NCI-H1105 treated with DMSO at 0.1 percent for 48 hours (cell line): ENCODE results near the gene MSH5.
"Not testable (repeated sequence)": the region's sequence is repeated elsewhere in the genome, so short reads cannot be mapped to it uniquely, and the experiment has no call there.

Source experiments
- DNase-seq: peaks from one replicate; lab custom pipeline; 2025; lab: John Stamatoyannopoulos, UW

MSH5 gene

DNA sequence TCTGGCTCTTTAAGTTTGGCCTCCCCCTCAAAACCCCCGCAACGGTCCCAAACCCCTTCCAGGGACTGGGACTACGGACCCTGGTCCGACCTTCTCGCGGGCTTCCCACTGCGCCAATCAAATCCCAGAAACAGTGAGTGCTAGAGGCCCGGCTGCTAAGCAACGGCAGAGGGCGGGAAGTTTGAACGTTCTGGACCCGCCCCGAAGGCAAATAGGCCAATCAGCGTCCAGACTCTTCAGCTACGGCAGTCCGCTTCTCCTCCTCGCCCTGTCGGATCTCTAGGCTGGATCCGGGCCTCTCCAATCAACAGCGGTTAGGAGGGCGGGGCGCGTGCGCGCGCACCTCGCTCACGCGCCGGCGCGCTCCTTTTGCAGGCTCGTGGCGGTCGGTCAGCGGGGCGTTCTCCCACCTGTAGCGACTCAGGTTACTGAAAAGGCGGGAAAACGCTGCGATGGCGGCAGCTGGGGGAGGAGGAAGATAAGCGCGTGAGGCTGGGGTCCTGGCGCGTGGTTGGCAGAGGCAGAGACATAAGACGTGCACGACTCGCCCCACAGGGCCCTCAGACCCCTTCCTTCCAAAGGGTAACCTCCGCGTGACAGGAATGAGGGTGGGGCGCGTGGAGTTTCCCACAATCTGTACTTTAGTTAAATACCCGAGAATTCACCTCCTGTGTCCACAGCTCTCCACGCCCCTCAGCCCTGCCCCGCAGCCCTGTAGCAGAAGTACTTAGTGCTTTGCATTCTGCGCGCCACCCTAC, at the start of gene MSH5:
TSS of gene MSH5 (plus strand) at position 367 of the 758 bp plus-strand sequence. CDS start 462 bp downstream, outside the sequence.
- peak; percentile 98 for DNase-seq

- DNase-seq = no peak
Measured at GRCh38 chr6:31690231-31691077, 49.4 kb upstream of the MSH5 start.

DNA sequence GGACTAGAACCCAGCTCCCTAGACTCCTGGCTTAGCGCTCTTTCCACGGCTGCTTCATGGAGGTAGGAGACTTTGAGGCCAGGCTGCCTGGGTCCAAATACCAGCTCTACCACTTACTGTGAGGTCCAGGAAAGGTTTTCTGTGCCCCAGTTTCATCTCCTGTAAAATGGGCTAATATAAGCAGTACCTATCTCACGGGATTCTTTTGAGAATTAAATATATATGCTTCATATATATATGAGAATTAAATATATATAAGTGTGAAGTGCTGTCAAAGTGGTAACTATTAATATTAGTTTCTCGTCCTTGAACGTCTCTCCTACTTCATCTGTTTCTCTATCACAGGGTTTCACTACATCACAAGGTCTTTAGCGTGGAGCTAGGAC, 48.7 kb upstream of the MSH5 start:
- no peak for DNase-seq

GRCh38 chr6:31691564-31692108, 48.2 kb upstream of the MSH5 start:
- no peak for DNase-seq

DNA sequence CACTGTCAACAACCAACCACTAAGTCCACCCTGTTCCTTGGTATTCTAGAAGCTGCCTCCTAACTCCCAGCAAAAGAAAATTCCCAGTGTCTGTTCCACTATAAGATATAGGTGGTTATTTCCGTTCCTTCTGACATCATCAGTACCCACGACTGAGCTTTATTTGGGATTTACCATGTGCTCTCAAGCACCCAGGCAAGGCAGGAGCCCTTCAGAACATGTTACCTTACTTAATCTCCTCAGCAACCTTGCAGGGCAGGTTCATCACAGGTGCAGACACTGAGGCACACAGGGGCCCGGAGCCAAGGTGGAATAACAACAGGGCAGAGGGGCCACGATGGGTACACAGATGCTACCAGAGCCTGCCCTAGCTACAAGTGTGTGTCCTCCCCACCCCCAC, 47.5 kb upstream of the MSH5 start:
- DNase-seq = no peak

DNA sequence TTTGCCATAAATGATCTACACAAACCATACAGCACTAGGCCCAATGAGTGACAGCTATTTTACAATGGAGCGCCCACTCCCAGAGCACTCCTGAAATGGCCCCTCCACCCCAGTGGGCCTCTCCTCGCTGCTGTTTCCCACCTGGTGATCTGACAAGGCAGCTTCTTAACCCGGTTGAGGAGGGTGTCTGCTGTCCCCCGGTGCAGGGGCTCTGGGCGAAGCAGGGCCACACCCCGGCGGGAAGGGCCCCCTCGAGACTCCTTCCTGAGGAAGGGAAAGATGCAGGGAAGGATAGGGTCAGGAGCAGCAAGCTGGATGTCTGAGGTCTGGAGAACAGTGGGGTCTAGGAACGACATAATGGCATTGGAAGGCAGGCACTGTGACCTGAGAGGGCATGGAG, 46.9 kb upstream of the MSH5 start:
- no peak for DNase-seq

- DNase-seq = no peak
Measured at GRCh38 chr6:31693535-31693934, 46.3 kb upstream of the MSH5 start.

DNA sequence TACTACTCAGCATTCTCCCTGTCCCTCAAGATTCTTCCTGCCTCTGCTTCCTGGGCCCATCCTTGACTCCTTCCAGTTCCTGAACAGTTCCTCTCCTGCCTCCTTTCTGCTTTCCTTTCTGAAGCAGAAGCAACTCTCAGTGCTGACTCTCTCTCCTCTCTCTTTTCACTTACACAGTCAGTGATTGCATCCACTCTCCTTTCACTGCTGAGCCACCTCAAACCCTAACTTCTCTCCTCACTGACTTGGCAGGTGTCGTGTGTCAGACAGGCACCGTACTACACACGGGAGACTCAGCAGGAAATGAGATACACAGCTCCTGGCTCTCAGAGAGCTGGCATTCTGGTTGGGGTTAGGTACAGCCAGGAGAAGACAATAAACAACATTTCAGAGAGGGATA, 42.2 kb upstream of the MSH5 start:
- DNase-seq = no peak

DNA sequence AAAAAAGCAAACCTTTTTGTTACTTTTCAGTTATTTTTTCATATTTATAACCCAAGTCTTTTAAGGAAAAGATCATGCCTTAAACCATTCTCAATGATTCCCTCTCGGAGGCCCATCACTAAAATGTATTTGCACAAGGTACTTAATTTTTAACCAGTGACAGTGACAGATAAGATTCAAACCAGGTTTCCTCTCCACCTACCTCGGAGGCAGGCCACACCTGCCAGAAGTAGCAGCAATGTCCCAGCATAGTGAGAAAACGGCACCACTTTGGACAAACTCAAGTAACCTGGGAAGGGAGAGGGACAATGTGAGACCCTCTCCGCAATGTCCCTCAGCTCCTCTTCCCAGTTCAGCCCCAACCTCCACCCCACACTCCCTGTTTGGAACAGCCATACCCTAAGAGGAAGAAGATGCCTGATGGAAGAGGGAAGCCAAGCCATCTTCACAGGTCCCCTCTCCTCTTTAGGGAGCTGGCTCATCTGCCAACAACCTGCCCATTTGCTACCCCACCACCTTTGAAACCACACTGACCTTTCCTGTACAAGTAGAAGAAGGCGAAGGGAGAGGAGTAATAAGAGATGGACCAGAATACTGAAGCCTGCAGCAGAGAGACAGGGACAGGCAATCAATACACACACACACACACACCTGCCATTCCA, 38.9 kb upstream of the MSH5 start:
- no peak for DNase-seq

- DNase-seq = peak; percentile 36
Measured at GRCh38 chr6:31701666-31702404, 38.0 kb upstream of the MSH5 start.

DNA sequence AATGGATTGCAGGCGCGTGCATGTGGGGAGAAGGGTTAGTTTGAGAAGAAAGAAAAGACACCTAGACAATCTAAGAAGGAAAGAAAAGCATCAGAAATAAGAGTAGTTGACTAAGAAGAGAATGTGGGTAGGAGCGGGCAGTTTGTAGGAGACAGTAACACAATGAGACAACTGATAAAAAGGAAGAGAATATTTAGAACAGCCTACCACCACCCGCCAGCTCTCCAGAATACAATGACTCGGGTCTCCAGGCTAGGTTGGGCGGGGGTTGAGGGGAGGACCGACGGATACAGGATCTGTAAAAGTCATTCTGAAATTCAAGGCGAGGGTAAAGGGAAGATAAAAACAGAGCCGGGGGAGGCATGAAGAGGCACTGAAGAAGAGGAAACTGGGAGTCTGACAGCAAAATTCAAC, 37.4 kb upstream of the MSH5 start:
- peak; percentile 39 for DNase-seq

DNA sequence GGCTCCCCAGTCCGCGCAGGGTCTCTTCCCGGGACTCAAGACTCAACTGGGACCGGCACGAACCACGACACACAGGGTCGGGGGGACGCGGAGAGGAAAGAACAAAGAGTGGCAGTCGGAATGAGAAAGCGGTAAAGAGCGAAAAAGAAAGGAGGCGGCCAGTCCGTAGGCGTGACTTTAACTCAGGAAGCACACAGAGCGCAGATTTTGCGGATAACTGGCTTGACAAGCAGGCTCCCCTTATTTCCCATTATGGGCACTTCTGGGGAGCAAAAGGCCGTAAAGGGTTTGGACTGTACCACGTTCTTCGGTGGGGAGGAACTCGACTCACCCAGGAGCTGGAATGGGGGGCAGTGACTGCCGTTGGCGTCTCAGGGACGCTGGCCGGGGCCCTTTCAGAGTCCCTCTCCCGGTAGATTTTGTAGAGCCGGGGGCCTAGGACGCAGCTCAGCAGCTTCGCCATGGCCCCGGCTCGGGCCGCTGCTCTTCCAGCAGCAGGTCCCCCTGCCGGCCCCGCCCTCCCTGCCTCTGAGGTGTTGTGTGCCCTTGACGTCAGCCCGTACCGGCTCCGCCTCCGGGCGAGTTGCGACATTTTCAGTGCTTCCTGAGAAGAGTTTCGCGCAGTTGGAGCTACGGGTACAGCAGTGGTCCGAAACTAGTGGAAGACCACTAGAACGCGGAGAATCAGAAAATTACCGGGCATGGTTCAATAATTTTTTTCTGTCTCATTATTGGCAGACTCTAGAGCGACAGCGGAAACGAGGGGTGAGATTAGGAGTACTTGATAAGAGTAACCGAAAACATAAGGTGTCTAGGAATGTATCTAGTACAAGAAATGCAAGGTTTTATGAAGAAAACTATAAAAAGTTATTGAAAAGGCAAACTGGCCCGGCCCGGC, 36.7 kb upstream of the MSH5 start, which contains the start of gene ABHD16A:
TSS of gene ABHD16A (minus strand) at position 506 of the 898 bp plus-strand sequence. CDS start at position 463, 43 bp downstream.
- DNase-seq = peak; percentile 96

GRCh38 chr6:31705931-31706330, 33.9 kb upstream of the MSH5 start:
- no peak for DNase-seq

GRCh38 chr6:31706599-31706998, 33.2 kb upstream of the MSH5 start, which contains the start of gene LY6G6F:
LY6G6F (plus strand) TSS chr6:31706866; CDS start chr6:31706907, 41 bp downstream.
- DNase-seq = no peak

GRCh38 chr6:31707701-31708100, 32.1 kb upstream of the MSH5 start:
- no peak for DNase-seq

- DNase-seq = no peak
Measured at GRCh38 chr6:31708224-31708623, 31.6 kb upstream of the MSH5 start.

DNA sequence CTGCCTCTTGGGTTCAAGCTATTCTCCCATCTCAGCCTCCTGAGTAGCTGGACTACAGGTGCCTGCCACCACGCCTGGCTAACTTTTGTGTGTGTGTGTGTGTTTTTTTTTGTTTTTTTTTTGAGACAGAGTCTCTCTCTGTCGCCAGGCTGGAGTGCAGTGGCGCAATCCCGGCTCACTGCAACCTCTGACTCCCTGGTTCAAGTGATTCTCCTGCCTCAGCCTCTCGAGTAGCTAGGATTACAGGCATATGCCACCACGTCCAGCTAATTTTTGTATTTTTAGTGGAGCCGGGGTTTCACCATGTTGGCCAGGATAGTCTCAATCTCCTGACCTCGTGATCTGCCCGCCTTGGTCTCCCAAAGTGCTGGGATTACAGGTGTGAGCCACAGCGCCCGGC, 30.6 kb upstream of the MSH5 start:
- DNase-seq = not testable (repeated sequence)

GRCh38 chr6:31710523-31711219, 29.1 kb upstream of the MSH5 start:
- DNase-seq = no peak

DNA sequence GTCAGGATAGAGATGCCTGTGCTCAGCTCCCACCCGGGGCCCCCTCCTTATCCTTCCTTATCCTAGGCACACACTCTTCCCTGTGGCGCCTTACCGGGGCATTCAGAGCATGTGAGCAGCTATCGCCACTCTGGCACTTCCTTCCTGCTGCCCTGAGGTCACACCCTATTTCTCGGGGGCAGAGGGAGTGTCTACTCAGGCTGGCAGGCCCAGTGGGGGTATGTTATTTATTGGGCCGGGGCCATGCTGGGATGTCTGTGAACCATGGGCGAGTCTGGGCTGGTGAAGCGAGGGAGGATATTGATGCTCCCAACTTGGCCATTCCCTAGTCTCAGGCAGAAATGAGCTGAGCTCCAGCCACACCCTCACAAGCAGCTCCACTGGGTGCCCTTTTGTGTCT, 28.6 kb upstream of the MSH5 start:
- no peak for DNase-seq

DNA sequence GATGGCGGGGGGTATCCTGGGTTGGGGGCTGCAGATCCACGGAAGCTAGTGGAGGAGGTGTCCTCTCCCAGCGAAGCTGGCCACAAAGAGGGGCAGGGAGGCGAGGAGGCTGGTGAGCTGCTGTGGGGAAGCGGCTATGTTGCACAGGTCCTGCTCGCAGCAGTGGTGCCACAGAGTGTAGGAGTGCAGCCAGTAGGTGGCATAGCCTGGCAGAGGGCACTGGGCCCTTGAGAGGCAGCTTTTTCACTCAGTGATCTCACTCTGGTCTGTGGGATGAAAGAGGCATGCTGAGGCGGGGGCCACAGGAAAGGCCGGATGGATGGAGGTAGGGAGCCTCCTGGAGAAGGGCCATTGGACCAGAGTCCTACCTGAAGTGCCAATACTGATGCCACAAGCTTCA, 27.5 kb upstream of the MSH5 start:
- DNase-seq = no peak
